Upper lobe of left lung (tissue), 4 donors: ENCODE data around the gene TMTC2.

Experiments
- EP300 ChIP-seq, 4 donors: sonication (generic); formaldehyde crosslinking; IDR thresholded peaks; one replicate each; pipeline ENCODE4 v1.5.1; 2017; ENCODE audit warnings: antibody characterized with exemption in 4 of 4, control low read depth in 2 of 4
- POLR2A ChIP-seq, 4 donors: fragments of 450-650 bp; IDR thresholded peaks; one replicate each; pipeline ENCODE4 v1.5.1; 2016 to 2017; ENCODE audit warnings: antibody characterized with exemption in 4 of 4, mild to moderate bottlenecking in 2 of 4
- POLR2AphosphoS5 ChIP-seq, 2 donors: sonication (generic); formaldehyde crosslinking; IDR thresholded peaks; one replicate each; pipeline ENCODE4 v1.5.1; 2017; ENCODE audit warnings: antibody characterized with exemption in 2 of 2
- TF ChIP-seq, protein P1 (sequence below), 6 experiments: fragments of 450-650 bp in 4 of 6; fragments of 200-600 bp in 2 of 6; sonication (generic) in 2 of 6; IDR thresholded peaks; one replicate each; pipeline ENCODE4 v1.5.1; 2016 to 2019; ENCODE audit warnings: antibody characterized with exemption in 6 of 6

GRCh38 chr12:83027021-83027723 lies 340.5 kb downstream of the TMTC2 start:
- TF ChIP-seq, protein P1, sequence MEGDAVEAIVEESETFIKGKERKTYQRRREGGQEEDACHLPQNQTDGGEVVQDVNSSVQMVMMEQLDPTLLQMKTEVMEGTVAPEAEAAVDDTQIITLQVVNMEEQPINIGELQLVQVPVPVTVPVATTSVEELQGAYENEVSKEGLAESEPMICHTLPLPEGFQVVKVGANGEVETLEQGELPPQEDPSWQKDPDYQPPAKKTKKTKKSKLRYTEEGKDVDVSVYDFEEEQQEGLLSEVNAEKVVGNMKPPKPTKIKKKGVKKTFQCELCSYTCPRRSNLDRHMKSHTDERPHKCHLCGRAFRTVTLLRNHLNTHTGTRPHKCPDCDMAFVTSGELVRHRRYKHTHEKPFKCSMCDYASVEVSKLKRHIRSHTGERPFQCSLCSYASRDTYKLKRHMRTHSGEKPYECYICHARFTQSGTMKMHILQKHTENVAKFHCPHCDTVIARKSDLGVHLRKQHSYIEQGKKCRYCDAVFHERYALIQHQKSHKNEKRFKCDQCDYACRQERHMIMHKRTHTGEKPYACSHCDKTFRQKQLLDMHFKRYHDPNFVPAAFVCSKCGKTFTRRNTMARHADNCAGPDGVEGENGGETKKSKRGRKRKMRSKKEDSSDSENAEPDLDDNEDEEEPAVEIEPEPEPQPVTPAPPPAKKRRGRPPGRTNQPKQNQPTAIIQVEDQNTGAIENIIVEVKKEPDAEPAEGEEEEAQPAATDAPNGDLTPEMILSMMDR (IDR thresholded peaks at IDR 0.05), result no peak
- TF ChIP-seq POLR2A (IDR thresholded peaks at IDR 0.05), result no peak
- TF ChIP-seq EP300 (IDR thresholded peaks at IDR 0.05), result no peak
- TF ChIP-seq POLR2AphosphoS5 (IDR thresholded peaks at IDR 0.05), result no peak
